Frontal cortex (tissue), 4 donors: Measurements from ENCODE around the gene CD96. TPM values are rescaled to one million over a fixed set of nuclear protein-coding genes. Genes with fewer than 3 reads are reported as not detected.
"Not testable (repeated sequence)": the region's sequence is repeated elsewhere in the genome, so short reads cannot be mapped to it uniquely, and the experiment has no call there.

Experiments
- DNase-seq, 2 donors: peaks; one replicate each; pipeline ENCODE4 v3.0.0; 2012; ENCODE audit warnings: low spot score in 2 of 2
- FAIRE-seq: peaks from 2 replicates; lab custom pipeline; 2012; peaks lifted over from hg19 to GRCh38; lab: Jason Lieb, UNC
- total RNA-seq: library from RNA; depleted of rRNA; stranded (reverse); fragments of >200 nt; gene quantifications from one replicate; pipeline ENCODE4 v1.2.3, GENCODE V29; 2014
- donor health status: control.
- donor health status: control.
- donor health status: control.

Gene CD96
- total RNA-seq, 1 donor from 2014 or later: not detected

DNA sequence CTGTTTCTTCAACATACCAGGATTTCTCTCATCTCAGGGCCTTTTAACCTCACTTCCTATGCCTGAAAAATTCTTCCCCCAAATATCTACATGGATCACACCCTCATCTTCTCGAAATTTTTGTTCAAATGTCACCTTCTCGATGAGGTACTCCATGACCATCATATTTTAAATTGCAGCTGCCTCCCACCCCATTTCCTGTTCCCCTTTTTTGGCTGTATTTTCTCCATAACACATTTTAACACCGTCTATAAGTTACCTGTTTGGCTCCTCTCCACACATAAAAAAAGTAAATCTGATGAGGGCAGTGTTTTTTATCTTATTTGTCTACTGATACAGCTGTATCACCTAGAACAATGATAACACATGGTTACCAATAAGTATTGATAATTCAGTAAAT, 73.9 kb downstream of the CD96 start:
- no peak for FAIRE-seq
- no peak for DNase-seq

DNA sequence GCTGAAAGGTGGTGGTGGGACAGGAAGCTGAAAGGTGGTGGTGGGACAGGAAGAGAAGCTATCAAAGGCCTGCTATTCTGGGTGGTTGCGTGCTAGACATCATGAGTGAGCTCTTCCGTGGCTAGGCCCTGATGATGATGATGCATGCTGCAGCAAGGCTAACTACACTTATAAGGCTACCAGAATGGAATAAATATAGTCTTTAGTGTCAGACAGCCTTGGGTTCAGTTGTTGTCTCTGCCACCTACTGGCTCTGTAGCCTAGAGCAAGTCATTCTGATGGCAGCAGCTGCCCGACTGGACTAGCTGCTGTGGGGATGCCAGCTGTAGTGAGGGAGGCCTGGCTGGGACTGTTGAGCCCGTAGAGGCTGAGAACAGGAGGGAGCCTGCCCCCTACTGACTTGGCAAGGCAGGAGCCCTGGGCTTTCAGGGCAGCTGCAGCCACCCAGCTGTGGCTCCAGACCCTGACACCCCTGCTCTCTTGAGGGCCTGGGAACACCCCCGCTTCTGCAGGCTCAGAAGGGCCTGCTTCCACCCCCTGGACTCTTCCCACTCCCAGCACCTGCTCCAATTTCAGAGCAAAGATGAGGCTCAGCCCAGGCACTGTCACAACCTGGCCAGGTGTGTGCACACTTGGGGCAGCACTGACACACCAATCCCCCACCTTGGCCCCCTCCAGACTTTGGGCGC, 74.6 kb downstream of the CD96 start:
- no peak for FAIRE-seq
- DNase-seq: no peak

DNA sequence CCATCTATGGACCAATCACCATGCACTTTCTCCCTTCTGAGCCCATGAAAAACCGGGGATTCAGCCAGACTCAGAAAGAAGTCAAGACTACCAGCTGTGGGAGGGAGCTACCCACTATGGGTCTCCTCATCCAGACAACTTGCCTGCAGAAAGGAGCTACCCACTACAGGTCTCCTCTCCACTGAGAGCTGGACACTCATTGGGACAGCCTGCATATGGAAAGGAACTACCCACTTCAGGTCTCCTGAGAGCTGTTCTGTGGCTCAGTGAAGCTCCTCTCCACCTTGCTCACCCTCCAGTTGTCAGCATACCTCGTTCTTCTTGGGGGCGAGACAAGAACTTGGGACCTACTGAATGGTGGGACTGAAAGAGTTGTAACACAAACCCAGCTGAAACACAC, 75.4 kb downstream of the CD96 start:
- DNase-seq: no peak
- no peak for FAIRE-seq

DNA sequence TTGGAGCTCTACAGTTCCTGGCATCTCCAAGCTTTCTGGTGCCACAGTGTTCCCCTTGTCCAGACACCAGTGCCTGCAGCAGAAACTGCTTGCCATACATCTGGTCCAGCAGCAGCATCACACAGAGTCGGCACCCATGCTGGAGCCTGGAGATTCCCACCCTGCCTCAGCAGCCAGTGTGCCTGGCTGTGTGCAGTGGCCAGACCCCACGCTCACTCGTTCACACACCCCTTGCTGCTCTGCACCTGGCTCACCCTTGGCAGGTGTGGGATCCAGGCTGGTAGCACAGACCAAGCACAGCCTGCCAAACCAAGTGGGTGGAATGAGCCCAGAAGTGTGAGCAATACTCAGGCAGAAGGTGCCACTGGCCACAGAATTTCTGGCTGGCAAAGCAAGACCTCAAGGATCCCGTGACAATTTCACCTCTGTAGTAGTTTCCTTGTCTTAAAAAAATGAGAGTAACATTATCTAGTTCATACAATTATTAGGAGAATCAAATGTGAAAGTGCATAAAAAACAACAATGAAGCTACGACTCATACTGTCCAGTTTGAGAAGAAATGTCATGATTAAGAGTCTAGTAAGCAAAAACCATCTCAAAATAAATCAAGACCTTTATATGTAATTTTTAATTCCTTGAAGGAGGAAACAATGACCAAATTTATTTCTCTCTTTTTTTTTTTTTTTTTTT, 76.1 kb downstream of the CD96 start:
- no peak for FAIRE-seq
- DNase-seq: no peak

DNA sequence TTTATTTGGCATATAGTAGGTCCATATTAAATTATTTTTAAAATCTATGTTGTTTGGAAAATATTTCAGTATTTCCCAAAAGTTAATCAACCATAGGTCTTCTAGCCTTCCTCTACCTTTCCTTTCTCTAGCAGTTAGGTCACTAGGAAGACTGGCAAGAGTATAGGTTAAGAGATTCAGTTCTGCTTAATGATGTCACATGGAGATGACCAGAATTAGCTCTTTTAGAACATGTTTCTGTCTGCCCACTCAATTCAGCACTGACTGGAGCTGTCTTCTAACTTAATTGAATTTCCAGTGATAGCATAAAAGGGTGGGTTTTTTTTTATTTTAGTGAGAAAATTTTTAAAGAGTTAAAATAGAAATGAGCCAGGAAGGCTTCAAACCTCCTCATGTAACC, 76.9 kb downstream of the CD96 start:
- FAIRE-seq: no peak

DNA sequence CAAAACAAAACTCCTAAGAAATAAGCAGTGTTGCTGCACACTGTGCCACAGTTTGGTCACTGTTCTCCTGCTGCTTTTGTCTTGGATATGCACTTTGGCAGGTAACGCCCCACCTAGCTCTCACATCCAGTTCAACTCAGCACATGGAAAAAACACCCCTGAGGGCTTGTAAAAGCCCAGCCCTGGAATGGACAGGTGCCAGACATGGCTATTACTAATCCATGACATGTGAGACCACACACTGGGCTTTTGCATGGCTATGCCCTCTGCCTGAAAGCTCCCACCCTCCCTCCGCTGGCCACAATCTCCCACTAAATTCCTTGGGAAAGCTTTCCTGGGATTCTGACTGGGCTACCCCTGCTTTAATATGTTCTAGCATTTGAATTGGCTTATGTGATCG, 77.8 kb downstream of the CD96 start:
- no peak for FAIRE-seq
- no peak for DNase-seq

More for the DNA sequence above, 76.9 kb downstream of the CD96 start:
- DNase-seq: no peak

DNA sequence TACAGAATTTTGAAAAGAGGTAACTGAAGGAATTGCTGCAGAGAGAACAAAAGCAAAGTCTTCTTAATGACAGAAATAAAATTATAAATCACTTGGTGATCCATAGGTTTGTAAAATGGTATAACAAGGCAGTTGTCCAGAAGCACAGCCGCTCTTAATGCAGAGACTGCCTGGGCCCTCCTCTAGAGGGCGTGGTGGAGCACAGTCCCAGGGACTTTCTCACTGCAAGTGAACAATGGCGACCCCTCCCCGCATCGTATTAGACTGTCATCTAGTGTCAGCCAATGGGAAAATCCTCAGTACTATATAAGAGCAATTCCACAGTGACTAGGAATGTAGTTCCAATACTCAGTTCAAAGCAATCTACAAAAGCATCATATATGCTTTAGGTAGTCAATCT, 79.5 kb downstream of the CD96 start:
- no peak for DNase-seq
- no peak for FAIRE-seq

DNA sequence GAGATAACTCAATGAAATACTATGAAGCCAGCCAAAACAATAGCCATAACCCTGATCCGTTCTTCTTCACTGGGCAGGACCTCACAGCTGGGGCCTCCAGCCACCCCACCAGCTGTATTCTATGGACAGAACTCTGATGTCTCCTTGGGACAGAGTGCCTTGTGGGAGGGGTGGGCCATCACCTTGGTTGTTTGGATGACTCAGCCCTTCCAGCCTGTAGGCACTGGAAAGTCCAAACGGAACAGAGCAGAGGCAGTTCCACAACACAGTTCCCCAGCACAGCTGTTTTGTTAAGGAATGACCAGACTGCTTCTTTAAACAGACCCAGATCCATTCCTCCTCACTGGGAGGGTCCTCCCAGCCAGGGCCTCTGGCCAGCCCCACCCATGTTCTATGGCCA, 85.1 kb downstream of the CD96 start:
- FAIRE-seq (no peak), DNase-seq (no peak)

DNA sequence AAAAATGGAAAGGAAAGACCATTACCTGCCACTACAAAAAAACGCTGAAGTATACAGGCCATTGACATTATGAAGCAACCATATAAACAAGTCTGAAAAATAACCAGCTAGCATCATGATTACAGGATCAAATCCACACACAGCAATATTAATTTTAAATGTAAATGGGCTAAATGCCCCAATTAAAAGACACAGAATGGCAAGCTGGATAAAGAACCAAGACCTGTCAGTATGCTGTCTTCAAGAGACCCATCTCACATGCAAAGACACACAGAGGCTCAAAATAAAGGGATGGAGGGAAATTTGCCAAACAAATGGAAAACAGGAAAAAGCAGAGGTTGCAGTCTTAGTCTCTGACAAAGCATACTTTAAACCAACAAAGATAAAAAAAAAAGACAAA, 87.0 kb downstream of the CD96 start:
- FAIRE-seq: not testable (repeated sequence)

DNA sequence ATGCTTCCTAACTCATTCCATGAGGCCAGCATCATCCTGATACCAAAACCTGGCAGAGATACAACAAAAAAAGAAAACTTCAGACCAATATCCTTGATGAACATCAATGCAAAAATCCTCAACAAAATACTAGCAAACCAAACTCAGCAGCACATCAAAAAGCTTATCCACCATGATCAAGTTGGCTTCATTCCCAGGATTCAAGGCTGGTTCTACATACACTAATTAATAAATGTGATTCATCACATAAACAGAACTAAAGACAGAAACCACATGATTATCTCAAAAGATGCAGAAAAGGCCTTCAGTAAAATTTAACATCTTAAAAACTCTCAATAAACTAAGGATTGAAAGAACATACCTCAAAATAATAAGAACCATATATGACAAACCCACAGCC, 88.6 kb downstream of the CD96 start:
- not testable (repeated sequence) for DNase-seq

More for the DNA sequence above, 87.0 kb downstream of the CD96 start:
- not testable (repeated sequence) for DNase-seq

DNA sequence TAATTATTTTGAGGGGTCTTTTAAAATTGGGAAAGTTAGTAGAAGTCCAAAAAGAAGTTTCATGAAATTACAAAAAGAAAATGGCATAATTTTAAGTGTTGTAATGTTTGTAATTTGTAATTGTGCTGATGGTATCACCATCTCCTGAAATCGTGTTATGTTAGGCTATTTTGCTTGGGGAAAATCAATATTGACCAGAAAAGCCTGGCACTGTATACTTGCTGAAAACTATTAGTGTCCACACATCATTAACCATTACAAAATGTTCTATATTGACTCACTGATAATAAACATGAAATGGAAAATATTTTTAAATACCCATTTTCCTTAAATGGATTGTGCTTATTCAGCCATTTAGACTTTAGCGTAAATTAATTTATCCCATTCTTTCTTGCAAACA, 93.4 kb downstream of the CD96 start:
- no peak for FAIRE-seq
- no peak for DNase-seq

More for the DNA sequence above, 88.6 kb downstream of the CD96 start:
- not testable (repeated sequence) for FAIRE-seq

DNA sequence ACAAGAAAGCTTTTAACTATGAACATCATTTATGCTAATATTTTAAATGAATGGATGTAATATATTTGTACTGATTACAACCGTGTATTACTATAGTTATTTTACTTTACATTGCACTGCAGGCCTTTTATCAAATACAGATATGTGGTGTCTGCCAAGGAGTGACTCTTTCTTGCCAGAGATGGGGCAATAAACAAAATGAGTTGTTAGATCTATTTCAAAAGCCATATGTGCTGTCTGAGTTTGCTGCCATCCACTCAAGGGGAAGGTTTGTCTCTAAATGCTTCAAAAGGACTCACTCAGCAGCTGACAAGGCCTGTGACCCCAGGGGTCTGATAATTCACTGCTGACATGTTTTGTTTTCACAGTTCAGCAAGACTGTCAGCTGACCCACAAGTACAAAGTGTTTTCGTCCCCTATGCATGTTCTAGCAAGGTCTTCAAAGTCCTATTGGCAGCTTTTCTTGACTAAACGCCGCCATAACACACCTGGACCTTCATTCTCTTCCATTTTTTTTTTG, 94.4 kb downstream of the CD96 start:
- DNase-seq: no peak
- no peak for FAIRE-seq

DNA sequence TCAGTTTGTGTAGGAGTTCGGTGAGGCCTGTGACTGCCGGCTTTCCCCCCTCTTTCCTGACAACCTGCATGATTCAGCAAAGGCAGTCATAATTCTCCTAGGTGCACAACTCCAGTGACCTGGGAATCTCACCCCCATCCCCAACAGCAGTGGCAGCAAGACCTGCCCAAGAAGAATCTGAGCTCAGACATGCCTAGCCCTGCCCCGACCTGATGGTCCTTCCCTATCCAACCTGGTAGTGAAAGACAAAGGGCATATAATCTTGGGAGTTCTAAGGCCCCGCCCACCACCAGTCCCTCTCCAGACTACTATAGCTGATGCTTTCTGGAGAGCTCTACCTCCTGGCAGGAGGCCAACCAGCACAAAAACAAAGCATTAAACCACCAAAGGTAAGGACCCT, 97.3 kb downstream of the CD96 start:
- no peak for FAIRE-seq
- DNase-seq: no peak

DNA sequence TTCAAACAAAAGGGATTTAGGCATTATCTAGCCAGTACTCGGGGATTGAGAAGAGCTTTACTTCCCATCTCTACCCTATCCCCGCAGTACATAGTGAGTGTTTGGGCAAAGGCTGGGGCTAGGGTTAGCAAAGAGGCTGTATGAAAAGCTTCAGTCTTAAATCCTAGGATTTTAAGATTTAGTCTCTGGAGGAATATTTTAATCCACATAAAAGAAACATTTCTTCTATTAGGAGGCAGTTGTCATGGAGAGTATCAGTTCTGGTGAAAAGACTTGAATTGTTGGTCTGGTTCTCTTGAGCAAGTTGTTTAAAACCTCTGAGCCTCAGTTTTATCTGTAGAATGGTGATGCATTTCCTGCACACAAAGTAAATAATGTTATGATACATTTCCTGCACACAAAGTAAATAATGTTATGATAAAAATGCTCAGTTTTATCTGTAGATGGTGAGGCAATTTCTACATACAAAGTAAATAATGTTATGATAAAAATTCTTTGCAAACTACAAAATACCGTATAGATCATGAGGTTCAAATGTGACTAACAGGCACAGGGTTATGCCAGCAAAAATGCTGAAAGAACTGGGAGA, 107.1 kb downstream of the CD96 start:
- FAIRE-seq (no peak), DNase-seq (no peak)

DNA sequence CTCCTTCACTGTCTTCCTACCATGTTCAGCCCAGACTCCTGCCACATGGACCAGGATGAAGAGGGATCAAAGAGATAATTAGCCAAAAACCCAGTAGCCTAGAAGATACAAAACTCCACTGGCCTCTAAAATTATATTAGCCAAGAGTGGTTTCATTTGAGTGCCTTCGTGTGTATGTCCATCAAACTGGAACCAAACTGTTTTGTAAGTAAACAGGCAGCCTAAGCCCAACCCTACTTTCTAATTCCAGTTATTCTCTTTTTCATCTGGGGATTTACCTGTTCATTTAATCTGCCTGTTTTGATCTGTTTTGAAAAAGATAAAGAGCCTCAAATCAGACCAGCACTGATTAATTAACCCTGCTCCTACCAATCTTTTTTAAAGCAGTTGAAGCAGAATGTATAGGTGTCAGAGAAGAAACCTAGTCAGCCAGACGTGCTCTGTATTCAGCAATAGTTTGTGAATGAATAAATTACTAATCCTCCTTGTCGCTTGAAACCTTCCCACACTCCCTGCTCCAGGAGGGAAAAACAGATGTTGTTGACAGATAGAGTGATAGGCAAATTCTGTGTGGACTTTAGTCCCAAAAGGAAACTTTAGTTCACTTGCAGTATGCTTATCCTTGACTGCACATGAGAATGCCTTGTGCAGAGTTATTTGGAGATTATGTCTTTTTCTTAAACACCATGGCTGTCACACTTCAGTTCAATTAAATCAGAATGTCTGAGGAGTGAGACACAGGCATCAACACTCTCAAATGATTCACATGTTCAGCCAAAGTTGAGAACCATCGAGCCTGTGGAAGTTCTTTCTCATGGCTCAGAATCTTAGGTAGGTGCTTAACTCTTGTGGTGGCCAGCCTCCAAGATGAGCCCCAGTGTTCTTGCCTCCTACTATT, 108.6 kb downstream of the CD96 start:
- FAIRE-seq: no peak

DNA sequence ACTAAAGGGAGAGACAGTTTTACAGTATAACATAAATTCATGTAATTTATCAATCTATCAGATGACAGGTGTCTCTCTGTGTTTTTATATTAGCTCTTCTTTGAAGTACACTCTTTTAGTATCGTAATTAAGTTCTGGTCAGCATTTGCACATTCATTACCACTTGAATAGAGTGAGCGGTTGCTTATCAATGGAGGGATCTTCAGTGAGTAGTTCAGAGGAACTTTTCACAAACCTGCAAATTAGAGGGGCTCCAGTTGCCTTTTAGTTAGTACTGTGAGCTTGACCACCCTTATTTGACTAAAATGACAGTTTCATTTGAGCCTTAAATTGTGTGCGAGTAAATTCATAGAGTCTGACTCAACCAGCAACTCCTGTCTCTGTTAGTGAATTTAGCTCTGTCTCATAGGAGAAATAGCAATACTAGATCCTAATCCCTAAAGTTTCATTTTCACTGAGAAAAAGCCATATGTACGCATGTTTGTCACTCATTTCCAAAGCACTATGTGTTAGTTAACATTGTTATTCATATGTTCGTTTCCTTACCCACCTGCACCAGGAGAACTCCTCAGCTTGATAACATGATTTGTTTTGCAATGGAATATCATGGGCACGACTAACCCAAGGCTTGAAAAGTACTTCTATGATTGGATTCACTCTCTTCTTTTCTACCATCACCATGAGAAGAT, 110.6 kb downstream of the CD96 start:
- FAIRE-seq (no peak), DNase-seq (no peak)

More for the DNA sequence above, 108.6 kb downstream of the CD96 start:
- DNase-seq: no peak

DNA sequence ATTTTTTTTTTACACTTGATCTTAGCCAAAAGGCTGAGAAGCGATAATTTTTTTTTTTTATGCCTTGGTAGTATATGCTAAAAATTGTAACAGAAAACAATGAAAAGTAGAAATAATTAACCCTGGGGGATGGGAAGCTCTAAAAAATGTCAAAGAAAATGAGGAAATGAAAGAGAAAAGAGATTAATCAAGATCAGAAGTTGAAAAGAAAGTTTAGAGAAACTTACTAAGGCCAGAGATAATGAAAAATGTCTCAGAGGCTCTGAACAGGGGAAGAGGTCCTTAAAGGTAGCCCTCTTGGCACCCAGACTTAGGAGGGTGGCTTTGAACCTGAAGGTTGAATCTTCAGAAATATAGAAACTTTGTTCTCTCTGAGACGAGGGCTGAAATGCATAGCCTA, 111.8 kb downstream of the CD96 start:
- FAIRE-seq: no peak
- DNase-seq: no peak

DNA sequence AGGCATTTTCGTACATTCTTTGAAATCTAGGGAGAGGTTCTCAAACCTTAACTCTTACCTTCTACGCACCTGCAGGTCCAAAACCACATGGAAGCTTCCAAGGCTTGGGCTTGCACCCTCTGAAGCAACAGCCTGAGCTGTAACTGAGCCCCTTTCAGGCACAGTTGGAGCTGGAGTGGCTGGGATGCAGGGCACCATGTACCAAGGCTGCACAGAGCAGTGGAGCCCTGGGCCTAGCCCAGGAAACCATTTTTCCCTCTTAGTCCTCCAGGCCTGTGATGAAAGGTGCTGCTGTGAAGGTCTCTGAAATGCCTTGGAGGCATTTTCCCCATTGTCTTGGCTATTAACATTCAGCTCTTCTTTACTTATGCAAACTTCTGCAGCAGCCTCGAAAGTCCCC, 120.0 kb downstream of the CD96 start:
- no peak for FAIRE-seq

DNA sequence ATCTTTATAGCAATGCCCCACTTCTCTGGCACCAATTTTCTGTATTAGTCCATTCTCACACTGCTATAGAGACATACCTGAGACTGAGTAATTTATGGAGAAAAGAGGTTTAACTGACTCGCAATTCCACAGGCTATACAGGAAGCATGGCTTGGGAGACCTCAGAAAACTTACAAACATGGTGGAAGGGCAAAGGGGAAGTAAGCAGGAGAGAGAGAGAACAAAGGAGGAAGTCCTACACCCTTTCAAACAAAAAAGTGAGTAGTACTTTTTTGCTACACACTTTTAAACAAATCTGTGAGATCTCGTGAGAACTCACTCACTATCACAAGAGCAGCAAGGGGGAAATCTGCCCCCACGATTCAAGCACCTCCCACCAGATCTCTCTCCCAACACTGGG, 120.9 kb downstream of the CD96 start:
- FAIRE-seq (no peak), DNase-seq (no peak)

More for the DNA sequence above, 120.0 kb downstream of the CD96 start:
- DNase-seq: no peak
